ENCODE results near the gene PHYHD1. TPM values are rescaled to one million over a fixed set of nuclear protein-coding genes. Genes with fewer than 3 reads are reported as not detected.

The PHYHD1 gene
- total RNA-seq, 2 donors from 2014 or later: 0.54 to 0.64 TPM

GRCh38 chr9:128913048-128913900, 7.5 kb upstream of the PHYHD1 start:
- Mint-ChIP-seq H3K9me3 (no peaks in the 10 kb centered on the region), H3K27ac (peak overlapping the region; percentile 79 to 83), H3K36me3 (peaks cover 16 to 21% of the 10 kb centered on the region in 2 donors)
- ATAC-seq (no peak), DNase-seq (ENCODE audit: low spot score in 2 of 2) (no peak)

GRCh38 chr9:128913995-128914772, 6.6 kb upstream of the PHYHD1 start:
- H3K27ac Mint-ChIP-seq: peak overlapping the region; percentile 76 to 87
- peaks cover 7 to 12% of the 10 kb centered on the region in 2 donors for H3K36me3 Mint-ChIP-seq
- H3K9me3 Mint-ChIP-seq: no peaks in the 10 kb centered on the region
- ATAC-seq: peak in 1 of 2 donors; percentile 56
- DNase-seq (ENCODE audit: low spot score in 2 of 2): no peak

- DNase-seq (ENCODE audit: low spot score in 2 of 2) (no peak), ATAC-seq (no peak)
- Mint-ChIP-seq H3K27ac (no peak overlapping the region), H3K9me3 (no peaks in the 10 kb centered on the region), H3K36me3 (peaks cover 0 to 10% of the 10 kb centered on the region in 2 donors)
Measured at GRCh38 chr9:128916204-128916603, 4.6 kb upstream of the PHYHD1 start.

GRCh38 chr9:128916745-128917144, 4.0 kb upstream of the PHYHD1 start:
- H3K36me3 Mint-ChIP-seq: peaks cover 0 to 10% of the 10 kb centered on the region in 2 donors
- no peak for DNase-seq (ENCODE audit: low spot score in 2 of 2)
- no peak for ATAC-seq
- H3K9me3 Mint-ChIP-seq: no peaks in the 10 kb centered on the region
- no peak overlapping the region for H3K27ac Mint-ChIP-seq

- no peak for ATAC-seq
- peaks cover 0 to 10% of the 10 kb centered on the region in 2 donors for H3K36me3 Mint-ChIP-seq
- H3K27ac Mint-ChIP-seq: peak overlapping the region in 1 of 2 donors; percentile 41
- no peak for DNase-seq (ENCODE audit: low spot score in 2 of 2)
- no peaks in the 10 kb centered on the region for H3K9me3 Mint-ChIP-seq
Measured at GRCh38 chr9:128917151-128917849, 3.5 kb upstream of the PHYHD1 start.

- no peak for DNase-seq (ENCODE audit: low spot score in 2 of 2)
- Mint-ChIP-seq H3K27ac (peak overlapping the region in 1 of 2 donors; percentile 52), H3K9me3 (no peaks in the 10 kb centered on the region), H3K36me3 (no peaks in the 10 kb centered on the region)
- no peak for ATAC-seq
Measured at GRCh38 chr9:128918921-128919320, 1.9 kb upstream of the PHYHD1 start.

GRCh38 chr9:128919402-128920089, 1.2 kb upstream of the PHYHD1 start:
- H3K9me3 Mint-ChIP-seq: no peaks in the 10 kb centered on the region
- H3K27ac Mint-ChIP-seq: peak overlapping the region in 1 of 2 donors; percentile 52
- no peaks in the 10 kb centered on the region for H3K36me3 Mint-ChIP-seq
- no peak for DNase-seq (ENCODE audit: low spot score in 2 of 2)
- no peak for ATAC-seq

GRCh38 chr9:128921881-128922763, 1.3 kb downstream of the PHYHD1 start:
- Mint-ChIP-seq H3K36me3 (no peaks in the 10 kb centered on the region), H3K27ac (no peak overlapping the region), H3K9me3 (no peaks in the 10 kb centered on the region)
- ATAC-seq (peak; percentile 51 to 57), DNase-seq (ENCODE audit: low spot score in 2 of 2) (no peak)

GRCh38 chr9:128923493-128923883, 2.7 kb downstream of the PHYHD1 start:
- no peak overlapping the region for H3K27ac Mint-ChIP-seq
- DNase-seq (ENCODE audit: low spot score in 2 of 2): no peak
- H3K36me3 Mint-ChIP-seq: no peaks in the 10 kb centered on the region
- H3K9me3 Mint-ChIP-seq: no peaks in the 10 kb centered on the region
- ATAC-seq: no peak

- H3K27ac Mint-ChIP-seq: no peak overlapping the region
- H3K9me3 Mint-ChIP-seq: no peaks in the 10 kb centered on the region
- DNase-seq (ENCODE audit: low spot score in 2 of 2) (peak; percentile 60 to 67), ATAC-seq (peak; percentile 77 to 94)
- H3K36me3 Mint-ChIP-seq: no peaks in the 10 kb centered on the region
Measured at GRCh38 chr9:128927731-128928411, 7.1 kb downstream of the PHYHD1 start.

- ATAC-seq (no peak), DNase-seq (ENCODE audit: low spot score in 2 of 2) (no peak)
- Mint-ChIP-seq H3K36me3 (no peaks in the 10 kb centered on the region), H3K27ac (no peak overlapping the region), H3K9me3 (no peaks in the 10 kb centered on the region)
Measured at GRCh38 chr9:128928624-128929023, 7.8 kb downstream of the PHYHD1 start.

GRCh38 chr9:128929560-128929959, 8.8 kb downstream of the PHYHD1 start:
- DNase-seq (ENCODE audit: low spot score in 2 of 2): no peak
- H3K9me3 Mint-ChIP-seq: no peaks in the 10 kb centered on the region
- H3K27ac Mint-ChIP-seq: no peak overlapping the region
- no peak for ATAC-seq
- H3K36me3 Mint-ChIP-seq: no peaks in the 10 kb centered on the region

GRCh38 chr9:128933731-128934130, 12.9 kb downstream of the PHYHD1 start:
- Mint-ChIP-seq H3K9me3 (no peaks in the 10 kb centered on the region), H3K36me3 (no peaks in the 10 kb centered on the region), H3K27ac (no peak overlapping the region)
- DNase-seq (ENCODE audit: low spot score in 2 of 2) (no peak), ATAC-seq (no peak)

- ATAC-seq (no peak), DNase-seq (ENCODE audit: low spot score in 2 of 2) (no peak)
- H3K27ac Mint-ChIP-seq: no peak overlapping the region
- no peaks in the 10 kb centered on the region for H3K36me3 Mint-ChIP-seq
- no peaks in the 10 kb centered on the region for H3K9me3 Mint-ChIP-seq
Measured at GRCh38 chr9:128936171-128936865, 15.5 kb downstream of the PHYHD1 start.

All from activated naive CD4-positive, alpha-beta T cell treated with anti-CD3 and anti-CD28 coated beads, Interleukin-2, amount 50 U/mL, for 72 hours (primary cell).